NCI-H2081 (cell line): ENCODE results near the gene ERN2.
"Not testable (repeated sequence)": the region's sequence is repeated elsewhere in the genome, so short reads cannot be mapped to it uniquely, and the experiment has no call there.

Source experiments
- DNase-seq, 2 experiments: peaks; one replicate each; lab custom pipeline; 2025; lab: John Stamatoyannopoulos, UW

Gene ERN2

DNA sequence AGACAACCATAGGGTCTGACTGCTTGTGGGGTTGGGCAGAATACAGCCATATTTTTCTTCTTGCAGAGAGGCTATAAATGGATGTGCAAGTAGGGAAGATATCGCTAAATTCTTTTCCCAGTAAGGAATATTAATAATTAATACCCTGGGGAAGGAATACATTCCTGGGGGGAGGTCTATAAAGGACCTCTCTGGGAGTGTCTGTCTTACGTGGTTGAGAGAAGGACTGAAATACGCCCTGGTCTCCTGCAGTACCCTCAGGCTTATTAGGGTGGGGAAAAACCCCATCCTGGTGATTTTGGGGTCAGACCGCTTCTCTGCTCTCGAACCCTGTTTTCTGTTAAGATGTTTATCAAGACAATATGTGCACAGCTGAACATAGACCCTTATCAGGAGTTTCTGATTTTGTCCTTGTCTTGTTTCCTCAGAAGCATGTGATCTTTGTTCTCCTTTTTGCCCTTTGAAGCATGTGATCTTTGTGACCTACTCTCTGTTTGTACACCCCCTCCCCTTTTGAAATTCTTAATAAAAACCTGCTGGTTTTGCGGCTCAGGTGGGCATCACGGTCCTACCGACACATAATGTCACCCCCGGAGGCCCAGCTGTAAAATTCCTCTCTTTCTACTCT, 9.7 kb upstream of the ERN2 start:
- not testable (repeated sequence) for DNase-seq

DNA sequence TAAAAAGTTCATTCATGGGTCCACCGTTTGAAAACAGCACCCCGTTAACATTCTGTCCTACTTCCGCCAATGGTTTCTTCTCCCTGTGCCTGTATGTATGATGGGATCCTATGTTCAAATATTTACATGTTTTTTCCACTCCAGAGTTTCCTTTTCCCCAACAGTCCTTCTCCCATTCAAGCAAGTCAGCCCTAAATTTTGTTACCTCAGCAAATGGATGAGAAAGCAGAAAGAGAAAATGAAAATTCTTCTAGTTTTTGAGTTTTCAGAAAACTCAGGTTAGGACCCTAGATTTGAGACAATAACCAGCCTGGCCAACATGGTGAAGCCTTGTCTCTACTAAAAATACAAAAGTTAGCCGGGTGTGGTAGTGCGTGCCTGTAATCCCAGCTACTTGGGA, 3.5 kb upstream of the ERN2 start:
- DNase-seq, result no peak

DNA sequence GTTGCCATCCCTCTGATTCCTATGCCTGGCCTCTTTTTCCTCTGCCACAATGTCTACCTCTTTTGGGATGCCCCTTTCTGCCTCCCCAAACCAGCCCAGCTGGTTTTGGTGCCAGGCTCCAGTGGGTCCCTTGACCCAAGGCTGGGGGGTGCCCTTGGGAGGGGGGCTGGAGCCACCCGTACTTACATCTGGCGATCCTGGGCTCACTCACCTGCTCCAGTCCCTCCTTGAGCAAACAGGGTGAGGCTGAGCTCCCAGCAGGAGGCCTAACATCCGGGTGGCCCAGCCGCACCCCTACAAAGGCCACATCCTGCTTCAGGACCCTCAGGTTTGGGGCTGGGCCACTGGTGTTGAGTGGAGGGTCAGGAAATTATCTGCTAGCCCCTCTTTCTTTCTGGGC, 1.2 kb downstream of the ERN2 start:
- no peak for DNase-seq

DNA sequence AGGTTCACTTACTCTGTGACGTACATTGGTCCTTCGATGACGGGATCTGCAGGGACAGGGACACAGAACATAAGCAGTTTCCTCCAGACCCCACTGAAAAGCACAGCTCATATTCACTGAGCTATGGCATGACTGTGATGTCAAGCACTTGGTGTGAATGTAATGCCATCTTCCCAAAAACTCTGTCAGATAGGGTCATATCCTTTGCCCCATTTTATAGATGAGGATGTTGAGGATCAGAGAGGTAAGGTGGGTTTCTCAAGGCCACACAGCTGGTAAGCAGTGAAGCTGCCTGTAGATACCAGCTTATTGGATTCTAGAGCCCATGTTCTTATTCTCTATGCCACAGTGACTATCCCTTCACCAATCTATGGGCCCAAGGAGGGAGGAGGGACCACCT, 2.5 kb downstream of the ERN2 start:
- no peak for DNase-seq

DNA sequence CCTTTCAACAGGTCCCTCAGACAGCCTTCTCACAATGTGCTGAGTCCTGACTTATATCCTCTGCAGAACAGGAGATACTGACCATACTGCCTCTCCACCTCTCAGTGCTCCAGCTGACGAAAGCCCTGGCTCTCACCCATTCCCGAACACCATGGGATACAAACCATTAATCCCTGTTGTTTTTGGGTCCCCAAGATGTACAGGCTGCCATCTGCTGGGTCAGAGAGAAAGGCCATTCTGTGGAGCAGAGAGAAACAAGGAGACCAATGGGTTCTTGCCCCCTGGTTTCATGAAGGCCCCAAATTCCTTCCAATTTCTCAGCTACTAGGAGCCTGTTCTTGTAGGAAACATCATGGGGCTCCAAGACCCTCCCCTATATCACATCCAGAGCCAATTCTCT, 3.0 kb downstream of the ERN2 start:
- DNase-seq, result no peak

DNA sequence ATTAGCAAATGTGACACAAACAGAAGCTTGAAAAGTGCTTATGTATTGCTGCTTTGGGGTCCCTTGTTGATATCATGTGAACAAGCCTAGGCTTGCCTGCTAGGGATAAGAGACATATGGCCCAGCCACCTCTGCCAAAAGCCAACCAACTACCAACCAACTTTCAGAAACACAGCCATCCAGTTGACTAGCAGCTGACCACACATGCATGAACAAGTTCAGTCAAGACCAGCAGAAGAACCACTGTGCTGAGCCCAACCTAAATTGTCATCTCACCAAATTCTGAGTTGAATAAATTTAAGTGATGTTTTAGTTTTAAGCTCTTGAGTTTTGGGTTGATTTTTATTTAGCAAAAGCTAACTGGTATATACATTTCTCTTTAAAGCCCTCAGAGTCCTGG, 3.5 kb downstream of the ERN2 start:
- DNase-seq, result no peak

DNA sequence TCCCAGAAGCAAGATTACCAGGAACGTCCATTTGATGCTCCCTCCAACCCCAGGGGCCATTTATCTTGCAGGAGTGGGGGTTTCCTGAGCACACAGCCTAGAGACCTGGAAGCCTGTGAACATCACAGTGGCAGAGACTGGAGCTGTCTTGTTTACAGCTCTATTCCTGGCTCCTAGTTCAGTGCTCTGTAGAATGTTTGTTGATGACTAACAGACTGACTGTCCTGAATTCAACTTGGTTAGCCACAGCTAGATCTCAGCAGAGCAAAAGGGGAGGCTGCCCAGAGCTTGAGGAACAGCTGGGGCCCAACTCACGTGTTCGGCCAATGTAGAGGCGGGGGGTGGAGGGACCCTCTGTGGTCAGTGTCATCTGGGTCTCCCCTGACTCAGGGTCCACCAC, 6.6 kb downstream of the ERN2 start:
- no peak for DNase-seq

DNA sequence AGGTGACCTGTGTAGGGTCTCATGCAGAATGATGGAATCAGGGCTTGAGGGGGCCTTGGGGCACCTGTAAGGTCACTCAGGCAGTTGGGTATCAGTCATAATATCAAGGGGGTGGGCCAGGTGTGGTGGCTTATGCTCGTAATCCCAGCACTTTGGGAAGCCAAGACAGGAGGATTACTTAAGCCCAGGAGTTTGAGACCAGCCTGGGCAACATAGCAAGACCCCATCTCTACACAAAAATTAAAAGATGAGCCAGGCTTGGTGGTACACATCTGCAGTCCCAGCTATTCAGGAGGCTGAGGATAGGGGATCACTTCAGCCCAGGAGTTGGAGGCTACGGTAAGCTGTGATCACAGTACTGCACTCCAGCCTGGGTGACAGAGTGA, 7.5 kb downstream of the ERN2 start:
- DNase-seq, result no peak

DNA sequence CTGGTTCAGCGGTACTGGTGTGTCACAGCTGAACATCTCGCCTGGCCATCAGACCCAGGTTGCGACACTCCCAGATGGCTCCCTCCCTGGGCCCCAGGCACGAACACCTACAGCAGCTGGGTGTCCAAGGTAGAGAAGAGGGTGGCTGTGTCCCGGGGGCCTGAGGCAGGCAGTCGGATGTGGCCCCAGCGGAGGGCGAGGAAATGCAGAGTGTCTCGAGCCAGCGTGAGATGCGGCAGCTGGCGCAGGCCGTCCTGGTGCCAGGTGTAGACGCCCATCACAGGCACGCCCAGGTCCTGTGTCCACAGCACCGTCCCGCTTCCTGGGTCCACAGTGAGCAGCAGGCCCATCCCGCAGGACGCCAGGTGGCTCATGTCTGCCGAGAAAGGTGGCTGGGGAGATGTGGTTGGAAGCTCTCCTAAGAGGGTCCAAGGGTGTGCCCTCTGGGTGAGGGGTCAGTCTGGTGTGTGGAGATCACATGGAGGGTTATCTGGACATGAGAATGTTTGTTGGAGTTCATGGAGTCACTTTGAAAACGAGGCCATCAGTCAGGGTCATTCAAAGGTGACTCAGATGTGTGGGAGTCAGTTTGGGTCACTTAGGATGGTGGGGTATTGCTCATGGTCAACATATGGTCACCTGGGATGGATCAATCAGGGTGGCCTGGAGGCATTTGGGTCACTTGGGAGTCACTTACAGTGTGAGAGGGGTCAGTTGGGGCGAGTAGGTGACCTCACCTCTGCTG, 8.1 kb downstream of the ERN2 start:
- no peak for DNase-seq

DNA sequence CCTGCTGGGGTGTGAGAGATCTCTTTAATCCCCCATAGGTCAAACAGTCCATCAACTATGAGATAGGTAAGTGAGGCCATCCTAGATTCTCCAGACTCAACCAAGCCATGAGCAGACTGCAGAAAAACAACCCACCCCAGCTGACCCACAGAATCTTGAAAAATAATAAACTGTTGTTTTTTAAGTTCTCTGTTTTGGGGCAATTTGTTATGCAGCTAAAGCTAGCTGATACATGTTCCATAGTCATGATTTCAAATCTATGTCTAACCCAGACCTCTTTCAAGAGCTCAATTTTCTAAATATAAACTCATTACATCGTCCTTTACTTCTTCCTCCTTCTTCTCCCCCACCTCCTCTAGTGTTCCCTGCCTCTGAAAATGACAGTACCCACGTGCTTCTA, 10.1 kb downstream of the ERN2 start:
- no peak for DNase-seq

DNA sequence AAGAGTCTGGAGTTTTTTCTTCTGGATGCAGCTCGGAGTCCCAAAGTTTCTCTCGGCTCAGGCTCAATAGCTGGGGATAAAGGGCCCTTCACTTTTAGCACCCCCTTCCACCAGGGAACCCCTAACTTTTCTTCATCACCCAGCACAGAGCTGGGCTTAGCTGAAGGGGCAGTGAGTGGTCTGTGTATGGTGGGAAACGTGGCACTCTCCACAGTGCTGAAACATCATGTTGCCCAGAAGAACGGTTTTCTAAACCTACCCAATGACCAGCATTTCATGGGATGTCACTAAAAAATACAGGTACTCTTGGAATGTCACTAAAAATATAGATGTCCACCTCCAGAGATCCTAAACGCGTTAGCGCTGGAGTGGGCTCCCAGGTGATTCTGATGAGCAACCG, 12.0 kb downstream of the ERN2 start:
- DNase-seq, result no peak

DNA sequence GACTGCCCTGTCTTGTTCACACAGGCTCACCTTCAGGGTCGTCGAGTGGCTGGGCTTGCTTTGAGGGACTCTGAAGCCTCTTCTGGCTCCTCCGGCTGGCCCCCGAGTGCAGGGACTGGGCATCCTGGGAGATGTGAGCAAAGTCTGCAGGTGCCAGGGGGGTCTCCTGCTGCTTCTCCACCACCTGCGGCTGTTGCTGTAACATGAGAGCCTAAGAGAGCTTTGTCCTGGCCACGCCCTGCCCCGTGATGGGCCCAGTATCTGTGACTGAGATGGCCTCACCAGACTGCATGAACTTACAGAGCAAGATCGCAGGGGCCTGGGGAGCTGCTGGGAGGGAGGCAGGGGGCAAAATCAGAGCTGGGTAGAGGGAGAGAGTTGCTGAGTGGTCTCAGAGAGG, 12.5 kb downstream of the ERN2 start:
- no peak for DNase-seq

DNA sequence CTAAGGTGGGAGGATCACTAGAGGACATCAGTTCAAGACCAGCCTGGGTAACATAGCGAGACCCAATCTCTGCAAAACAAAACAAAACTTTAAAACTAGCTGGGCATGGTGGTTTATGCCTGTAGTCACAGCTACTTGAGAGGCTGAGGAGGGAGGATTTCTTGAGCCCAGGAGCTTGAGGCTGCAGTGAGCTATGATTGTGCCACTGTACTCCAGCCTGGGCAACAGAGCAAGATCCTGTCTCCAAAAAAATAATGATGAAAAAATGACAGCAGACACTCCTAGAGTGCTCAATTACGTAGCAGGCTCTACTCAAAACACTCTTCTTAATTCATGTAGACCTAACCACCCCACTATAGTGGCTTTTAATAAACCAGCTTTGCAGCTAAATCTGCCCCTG, 12.9 kb downstream of the ERN2 start:
- no peak for DNase-seq

DNA sequence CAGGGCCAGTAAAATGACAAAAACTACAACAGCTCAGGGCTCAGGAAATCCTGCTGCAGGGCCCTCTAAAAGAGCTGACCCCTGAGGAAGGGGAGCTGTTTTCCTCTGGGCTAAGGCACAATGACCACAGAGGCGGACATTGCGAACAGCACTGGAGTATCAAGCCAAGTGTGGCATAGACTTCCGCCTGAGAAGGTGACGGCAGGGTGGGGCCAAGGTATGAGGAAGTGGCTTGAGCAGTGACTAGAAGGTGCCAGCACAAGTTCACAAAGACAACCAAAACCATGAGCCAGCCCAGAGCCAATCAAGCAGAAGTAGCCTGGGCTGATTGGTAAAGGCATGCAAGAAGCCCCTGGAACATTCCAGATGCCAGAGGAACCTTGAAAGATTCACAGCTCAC, 13.9 kb downstream of the ERN2 start:
- DNase-seq, result no peak

DNA sequence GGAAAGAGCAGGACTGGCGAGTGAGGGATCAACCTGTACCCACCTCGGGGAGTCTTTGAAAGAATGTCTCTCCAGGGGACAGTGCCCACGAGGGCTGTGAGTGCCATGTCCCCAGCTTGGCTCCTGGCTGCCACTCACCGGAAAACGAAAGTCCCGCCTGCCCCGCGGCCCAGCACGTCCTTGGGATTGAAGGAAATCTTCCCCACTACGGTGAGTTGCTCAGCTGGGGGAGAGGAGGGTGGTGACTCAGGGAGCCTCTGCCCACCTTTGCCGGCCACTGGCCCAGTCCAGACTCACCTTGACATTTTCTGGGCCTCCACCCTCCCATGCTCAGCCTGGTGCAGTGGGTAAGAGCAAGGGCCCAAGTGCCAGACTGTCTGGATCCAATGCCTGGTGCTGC, 17.3 kb downstream of the ERN2 start:
- no peak for DNase-seq

DNA sequence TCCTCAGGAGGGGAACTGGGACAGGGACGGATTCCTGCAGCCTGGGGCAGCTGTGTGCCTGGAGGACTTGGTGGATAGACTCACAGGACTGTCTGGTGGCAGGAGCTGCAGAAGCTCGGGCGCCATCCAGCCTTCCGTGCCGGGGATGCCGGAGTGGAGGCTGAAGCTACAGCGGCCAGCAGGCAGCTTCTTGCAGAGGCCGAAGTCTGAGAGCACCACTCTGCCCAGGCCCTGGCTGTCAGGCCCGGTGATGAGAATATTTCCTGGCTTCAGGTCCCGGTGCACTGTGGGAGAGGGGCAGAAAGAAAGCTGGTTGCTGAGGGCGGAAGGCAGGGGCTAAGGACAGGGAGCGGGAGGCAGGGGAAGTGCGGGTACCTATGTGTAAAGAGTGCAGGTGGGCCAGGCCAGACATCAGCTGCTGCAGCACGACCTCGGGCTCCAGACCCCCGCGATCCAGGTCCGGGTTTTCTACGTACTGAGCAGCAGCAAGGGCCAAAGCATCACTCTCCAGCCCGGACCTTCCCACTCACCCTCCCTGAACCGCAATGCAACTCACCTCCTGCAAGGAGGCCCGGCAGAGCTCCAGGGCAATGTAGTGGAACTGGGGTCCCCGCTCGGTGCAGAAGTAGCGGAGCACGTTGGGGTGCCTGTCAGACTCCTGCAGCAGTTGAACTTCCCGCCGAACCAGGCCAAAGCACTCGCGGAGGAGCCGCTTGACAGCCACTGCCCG, 18.2 kb downstream of the ERN2 start:
- DNase-seq, result no peak

DNA sequence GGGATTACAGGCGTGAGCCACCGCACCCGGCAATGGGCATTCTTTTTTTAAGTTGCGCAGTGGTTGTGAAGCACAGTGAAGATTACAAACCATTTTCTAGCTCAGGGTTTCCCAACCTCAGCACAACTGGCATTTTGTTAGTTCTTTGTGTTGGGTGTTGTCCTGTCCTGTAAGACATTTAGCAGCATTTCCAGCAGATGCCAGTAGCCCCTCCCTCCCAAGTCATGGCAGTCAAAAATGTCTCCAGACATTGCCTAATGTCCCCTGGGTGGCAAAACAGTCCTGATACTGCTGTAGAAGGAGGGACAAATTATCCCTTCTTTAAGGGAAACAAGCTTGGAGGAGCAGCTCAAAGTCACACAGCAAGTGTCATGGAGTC, 18.8 kb downstream of the ERN2 start:
- DNase-seq, result no peak

DNA sequence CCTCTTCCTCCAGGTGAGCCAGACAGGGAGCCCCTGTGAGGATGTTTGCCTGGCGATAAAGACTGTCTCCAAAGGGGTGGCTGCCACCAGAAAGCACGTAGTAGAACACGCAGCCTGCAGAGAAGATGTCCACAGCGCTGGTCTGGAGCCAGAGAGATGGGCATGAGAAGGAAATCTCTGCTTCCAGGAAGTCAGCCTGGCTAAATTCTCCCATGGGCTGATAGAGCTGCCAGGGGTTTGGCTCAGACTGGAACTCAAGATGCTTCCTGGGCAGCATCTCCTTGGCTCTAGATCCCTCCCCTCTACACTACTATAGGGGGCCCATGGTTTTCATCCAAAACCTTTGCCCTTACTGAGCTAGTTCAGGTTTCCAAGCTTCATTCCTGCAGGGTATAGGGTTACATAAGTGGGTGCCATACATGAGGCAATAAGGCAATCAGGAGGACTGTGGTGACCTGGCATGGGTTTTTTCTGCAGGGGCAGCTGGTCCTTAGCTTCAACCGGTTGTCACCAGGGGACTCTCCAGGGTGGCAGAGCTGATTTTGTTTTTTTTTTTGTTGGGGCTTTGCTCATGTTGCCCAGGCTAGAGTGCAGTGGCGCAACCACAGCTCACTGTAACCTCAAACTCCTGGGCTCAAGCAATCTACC, 20.7 kb downstream of the ERN2 start:
- DNase-seq, result no peak

DNA sequence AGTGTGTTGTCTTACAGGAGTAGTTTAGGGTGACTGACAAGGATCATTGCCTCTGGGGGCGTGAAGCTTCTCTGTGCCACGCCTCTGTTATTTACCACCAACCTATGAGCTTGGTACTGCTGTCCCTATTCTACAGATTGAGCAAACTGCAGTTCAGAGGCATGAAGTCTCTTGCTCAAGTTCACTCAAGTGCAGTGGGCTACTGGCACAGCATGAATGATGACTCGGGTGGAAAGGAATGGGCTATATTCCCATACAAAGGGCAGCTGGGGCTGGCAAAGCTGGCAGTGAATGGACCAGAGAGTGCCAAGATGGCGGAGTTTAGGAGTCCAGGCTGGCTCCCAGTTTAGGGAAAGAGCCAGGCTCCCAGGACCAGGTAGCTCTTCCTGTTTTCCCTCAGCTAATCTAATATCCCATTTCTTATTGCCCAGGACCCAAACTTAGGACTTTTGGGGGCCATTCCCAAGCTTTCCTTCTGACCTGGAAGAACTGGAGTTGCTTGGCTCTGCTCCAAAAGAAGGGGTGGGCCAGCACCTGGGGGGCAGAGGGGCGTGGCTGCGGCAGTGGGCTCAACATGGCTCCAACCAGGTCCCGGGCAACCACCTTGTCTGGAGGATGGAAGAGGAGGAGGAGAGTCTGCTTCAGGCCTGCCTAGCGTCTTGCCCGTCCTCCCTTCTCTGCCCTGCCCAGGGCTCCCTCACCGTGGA, 21.4 kb downstream of the ERN2 start:
- no peak for DNase-seq

DNA sequence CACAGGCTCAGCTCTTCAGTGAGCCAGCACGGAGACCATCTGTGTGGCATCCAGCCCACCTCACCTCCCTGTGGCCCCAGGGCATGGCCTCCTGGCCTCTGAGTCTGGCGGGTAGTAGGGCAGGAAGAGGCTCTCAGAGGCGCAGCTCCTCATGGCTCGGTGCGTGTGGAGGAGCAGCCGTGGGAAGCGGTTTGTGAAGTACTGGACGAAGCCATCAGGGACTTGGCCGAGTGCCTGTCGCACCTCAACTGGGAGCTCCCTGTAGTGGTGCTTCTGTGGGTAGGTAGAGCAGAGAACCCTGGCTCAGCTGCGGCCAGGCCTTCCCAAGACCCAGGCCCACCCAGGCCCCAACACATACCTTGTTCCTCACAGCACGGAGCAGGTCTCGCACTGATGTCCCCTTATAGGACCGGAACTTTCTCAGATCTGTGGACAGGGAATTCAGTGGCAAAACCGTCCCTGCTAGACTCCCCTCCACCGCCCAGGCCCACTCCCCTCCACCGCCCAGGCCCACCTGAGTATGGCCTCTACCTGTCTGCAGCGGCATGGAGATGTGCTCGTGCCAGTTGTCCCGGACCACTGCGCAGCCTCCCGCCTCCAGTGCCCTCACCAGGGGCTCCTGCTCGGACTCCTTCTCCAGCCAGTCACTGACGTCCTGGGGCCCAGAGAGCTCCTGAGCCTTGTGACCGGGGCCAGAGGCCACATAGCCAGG, 22.1 kb downstream of the ERN2 start:
- no peak for DNase-seq

DNA sequence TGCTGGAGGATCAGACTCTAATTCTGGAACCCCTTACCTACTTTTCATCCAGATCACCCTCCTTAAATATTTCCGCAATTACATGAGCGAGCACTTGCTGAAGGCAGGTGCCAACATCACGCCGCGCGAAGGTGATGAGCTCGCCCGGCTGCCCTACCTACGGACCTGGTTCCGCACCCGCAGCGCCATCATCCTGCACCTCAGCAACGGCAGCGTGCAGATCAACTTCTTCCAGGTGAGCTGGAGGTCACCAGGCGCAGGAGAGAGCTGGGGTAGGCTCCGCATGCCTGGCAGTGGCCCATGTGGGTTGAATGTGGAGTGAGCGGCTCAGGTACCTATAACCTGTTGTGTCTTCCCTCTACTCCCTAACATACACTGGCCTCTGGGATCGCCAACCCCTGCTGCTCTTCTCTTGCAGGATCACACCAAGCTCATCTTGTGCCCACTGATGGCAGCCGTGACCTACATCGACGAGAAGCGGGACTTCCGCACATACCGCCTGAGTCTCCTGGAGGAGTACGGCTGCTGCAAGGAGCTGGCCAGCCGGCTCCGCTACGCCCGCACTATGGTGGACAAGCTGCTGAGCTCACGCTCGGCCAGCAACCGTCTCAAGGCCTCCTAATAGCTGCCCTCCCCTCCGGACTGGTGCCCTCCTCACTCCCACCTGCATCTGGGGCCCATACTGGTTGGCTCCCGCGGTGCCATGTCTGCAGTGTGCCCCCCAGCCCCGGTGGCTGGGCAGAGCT, 23.4 kb downstream of the ERN2 start:
- DNase-seq, result no peak
